Measurements from ENCODE around the gene PPM1F. TPM values are rescaled to one million over a fixed set of nuclear protein-coding genes. Genes with fewer than 3 reads are reported as not detected.

PPM1F gene
- total RNA-seq, 1 experiment from 2014 or later = 21.1 TPM

DNA sequence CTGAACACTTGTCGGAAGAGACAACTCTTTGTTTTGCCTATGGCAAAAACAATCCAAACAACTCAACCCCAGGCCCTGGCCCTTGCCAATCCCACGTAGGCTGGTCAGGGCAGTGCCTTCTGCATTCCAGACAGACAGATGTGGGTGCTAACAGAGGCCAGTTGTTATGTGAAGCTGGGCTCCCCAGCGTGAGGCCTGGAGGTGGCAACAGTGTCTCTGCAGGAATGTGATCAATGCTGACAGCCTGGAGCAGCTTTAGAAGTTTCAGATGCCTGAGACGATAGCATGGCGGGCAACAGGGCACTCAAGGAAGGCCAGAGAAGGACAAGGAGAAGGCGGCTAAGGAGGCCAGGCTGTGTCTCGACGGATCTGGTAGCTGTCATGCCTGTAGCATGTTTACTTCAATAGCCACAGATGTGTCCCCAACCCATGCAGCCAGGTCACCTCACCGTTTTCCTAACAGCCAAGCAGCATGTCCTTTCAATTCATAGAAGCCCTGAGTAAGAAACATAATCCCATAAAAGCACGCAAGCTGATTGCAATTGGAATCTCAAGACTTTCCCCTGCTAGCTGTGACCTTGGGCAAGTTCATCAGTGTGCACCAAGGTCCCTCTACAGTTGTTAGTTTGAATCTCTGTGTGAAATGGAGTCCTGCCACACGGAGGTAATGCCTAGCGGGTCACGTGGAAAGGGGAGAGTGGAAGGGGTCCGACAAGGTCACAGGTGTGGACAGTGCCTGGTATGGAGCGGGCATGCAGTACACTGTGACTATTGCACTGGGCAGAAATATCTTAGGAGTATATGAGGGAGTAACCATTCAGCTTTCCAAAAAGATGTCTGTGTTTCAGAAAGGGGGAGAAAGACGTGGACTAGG, 14.2 kb upstream of the PPM1F start:
- H2BK5ac ChIP-seq (ENCODE audit: insufficient read length, low read length) = no peak overlapping the region
- no peak overlapping the region for H3K9ac ChIP-seq (ENCODE audit: extremely low read depth, insufficient read length, low read length)
- no peak for DNase-seq
- no peak overlapping the region for H3T11ph ChIP-seq (ENCODE audit: low read length)
- no peaks in the 10 kb centered on the region for H3K79me2 ChIP-seq (ENCODE audit: insufficient read depth, low read length)
- H3K4me2 ChIP-seq (ENCODE audit: insufficient read depth, insufficient read length, low read length) = no peak overlapping the region
- no peaks in the 10 kb centered on the region for H3K27me3 ChIP-seq (ENCODE audit: insufficient read depth, low read length)
- Mint-ChIP-seq H3K27me3 (ENCODE audit: low read depth) (peaks cover 2% of the 10 kb centered on the region; the same call in 1 of the 2 replicates), H3K9me3 (no peaks in the 10 kb centered on the region; a peak in 1 of 5 replicates), H3K27ac (no peak overlapping the region; a peak in 1 of 7 replicates), H3K36me3 (ENCODE audit: insufficient read depth in 1 of 3, low read depth in 3 of 3) (peaks cover 67 to 92% (median 84%) of the 10 kb centered on the region in 3 experiments), H3K4me3 (no peak overlapping the region), H3K4me1 (no peaks in the 10 kb centered on the region)
- no peak overlapping the region for H2AK5ac ChIP-seq (ENCODE audit: insufficient read length, low read length)
- H2BK120ac ChIP-seq (ENCODE audit: low read depth, low read length, poor library complexity, severe bottlenecking) = no peak overlapping the region
- H2AFZ ChIP-seq (ENCODE audit: low read length) = no peak overlapping the region
- no peak overlapping the region for H4K8ac ChIP-seq (replicated peaks; ENCODE audit: insufficient read length, low read depth, low read length)
- H3K18ac ChIP-seq (ENCODE audit: insufficient read length, low read depth, low read length) = no peak overlapping the region
- no peak overlapping the region for H2BK20ac ChIP-seq (ENCODE audit: low read depth, low read length, poor library complexity, severe bottlenecking)
- no peak overlapping the region for H3K56ac ChIP-seq (ENCODE audit: insufficient read length, low read depth, low read length)
- no peak overlapping the region for H3K23ac ChIP-seq (ENCODE audit: insufficient read length, low read depth, low read length)
- no peaks in the 10 kb centered on the region for H3K4me1 ChIP-seq (ENCODE audit: insufficient read depth, low read length)
- no peak overlapping the region for H3K4ac ChIP-seq (ENCODE audit: low read depth, low read length)
- no peak for TF ChIP-seq CTCF (conservative IDR thresholded peaks at IDR 0.05)
- no peak overlapping the region for H3K14ac ChIP-seq (ENCODE audit: insufficient read depth, low read length)
- no peaks in the 10 kb centered on the region for H4K20me1 ChIP-seq (ENCODE audit: control insufficient read depth, insufficient read depth, insufficient read length)
- H3K9me3 ChIP-seq (ENCODE audit: control insufficient read depth, low read depth, low read length) = no peaks in the 10 kb centered on the region
- no peak overlapping the region for H4K5ac ChIP-seq (ENCODE audit: insufficient read length, low read depth, low read length)
- no peak overlapping the region for H2BK12ac ChIP-seq (ENCODE audit: insufficient read length, low read depth, low read length)
- no peaks in the 10 kb centered on the region for H3K79me1 ChIP-seq (ENCODE audit: insufficient read depth, low read depth, low read length, poor library complexity, severe bottlenecking)
- WGBS (ENCODE audit: extremely low coverage, insufficient read length, low lambda C conversion rate) = no CpG with 5 or more reads among the region's 16 CpGs
- H2BK15ac ChIP-seq (ENCODE audit: low read depth, low read length) = no peak overlapping the region
- no peak overlapping the region for H3K27ac ChIP-seq (ENCODE audit: insufficient read length, low read depth, low read length)
- peaks cover 3% of the 10 kb centered on the region for H3K23me2 ChIP-seq (ENCODE audit: insufficient read length, low read depth, low read length, poor library complexity, severe bottlenecking)
- H4K91ac ChIP-seq (ENCODE audit: insufficient read length, low read depth, low read length) = no peak overlapping the region

All from H9 (cell line).